ENCODE measurements around the gene RRAGB.

GRCh38 chrX:55668084-55668483 lies 49.5 kb upstream of the RRAGB start:
- TF ChIP-seq CTCF (IDR thresholded peaks at IDR 0.05) = no peak
- no peak for TF ChIP-seq TCF7L2 (IDR thresholded peaks at IDR 0.05; ENCODE audit: low read depth, low read length)
- TF ChIP-seq REST (IDR thresholded peaks at IDR 0.05; ENCODE audit: insufficient read depth in 1 of 2, low read depth in 2 of 2, low read length in 1 of 2) = no peak
- TF ChIP-seq POLR2AphosphoS5 (IDR thresholded peaks at IDR 0.05; ENCODE audit: low read depth, low read length) = no peak
